HFF-Myc (cell line): ENCODE results near the gene SLC37A4.
"Not testable (repeated sequence)": the region's sequence is repeated elsewhere in the genome, so short reads cannot be mapped to it uniquely, and the experiment has no call there.

Source experiments
- DNase-seq: peaks from one replicate; pipeline ENCODE4 v3.0.0-alpha.2; 2011; ENCODE audit warnings: low read depth; ENCODE audit errors: extremely low read depth
- H3K4me3 ChIP-seq: replicated peaks from 2 replicates; pipeline ENCODE4 v1.5.1; 2011; ENCODE audit warnings: low read depth, mild to moderate bottlenecking, control low read depth, low read length
- CTCF ChIP-seq: IDR thresholded peaks from 2 replicates; pipeline ENCODE4 v1.5.1; 2012; ENCODE audit warnings: mild to moderate bottlenecking, low read depth, low read length, control low read depth; ENCODE audit errors: missing control alignments

SLC37A4 gene

GRCh38 chr11:118984825-118985224, 45.9 kb downstream of the SLC37A4 start:
- DNase-seq, result no peak
- H3K4me3 ChIP-seq, result no peak overlapping the region
- no peak for TF ChIP-seq CTCF

- H3K4me3 ChIP-seq, DNase-seq: not testable (repeated sequence)
Measured at GRCh38 chr11:118984337-118984736, 46.3 kb downstream of the SLC37A4 start.

GRCh38 chr11:118980191-118980881, 50.3 kb downstream of the SLC37A4 start:
- H3K4me3 ChIP-seq, result no peak overlapping the region
- TF ChIP-seq CTCF, result no peak
- DNase-seq, result no peak

GRCh38 chr11:118979434-118979833, 51.2 kb downstream of the SLC37A4 start:
- no peak for TF ChIP-seq CTCF
- no peak overlapping the region for H3K4me3 ChIP-seq
- no peak for DNase-seq

- no peak for TF ChIP-seq CTCF
- no peak for DNase-seq
- no peak overlapping the region for H3K4me3 ChIP-seq
Measured at GRCh38 chr11:118975771-118976709, 54.6 kb downstream of the SLC37A4 start.
